OCI-LY7 (cell line): ENCODE measurements around the gene ERBB2. TPM values are rescaled to one million over a fixed set of nuclear protein-coding genes. Genes with fewer than 3 reads are reported as not detected.

Source experiments
- BruUV-seq: library from RNA; stranded (reverse); fragments of 400-500 nt; replicated peaks from 2 replicates; lab custom pipeline; 2021; lab: Mats Ljungman, UMichigan
- CTCF ChIA-PET: fragments of 300-600 bp; sonication (Branson Sonifier 250); formaldehyde crosslinking; loops from one replicate; lab custom pipeline; 2022; ENCODE audit warnings: antibody characterized with exemption; ENCODE audit not compliant: unreplicated experiment; lab: Charles Lee
- POLR2A ChIA-PET: fragments of 300-600 bp; sonication (Branson Sonifier 250); formaldehyde crosslinking; loops from one replicate; lab custom pipeline; 2022; ENCODE audit warnings: antibody characterized with exemption; lab: Charles Lee
- DNase-seq: peaks from one replicate; pipeline ENCODE4 v3.0.0-alpha.2; 2015; ENCODE audit warnings: low spot score
- H2AFZ ChIP-seq: fragments of 200-600 bp; sonication (generic), shearing (Covaris generic); 2 replicates; pipeline ENCODE4 v1.6.1; 2014; ENCODE audit warnings: mild to moderate bottlenecking, antibody characterized with exemption, low read length, moderate library complexity
- H3K27ac ChIP-seq: fragments of 200-600 bp; sonication (generic); 2 replicates; pipeline ENCODE4 v1.5.1; 2014; ENCODE audit warnings: mixed run types, low read depth, mild to moderate bottlenecking, moderate library complexity, low read length, inconsistent platforms; ENCODE audit not compliant: poor library complexity, severe bottlenecking
- H3K36me3 ChIP-seq: fragments of 200-600 bp; sonication (generic); 2 replicates; pipeline ENCODE4 v1.6.1; 2014; ENCODE audit warnings: mild to moderate bottlenecking, antibody characterized with exemption, low read length, moderate library complexity, mixed read lengths; ENCODE audit not compliant: insufficient read depth
- H3K4me1 ChIP-seq: fragments of 200-600 bp; sonication (generic); 2 replicates; pipeline ENCODE4 v1.5.1; 2014; ENCODE audit warnings: mild to moderate bottlenecking, low read length; ENCODE audit not compliant: insufficient read depth, poor library complexity, severe bottlenecking
- H3K4me2 ChIP-seq: fragments of 200-600 bp; sonication (generic); 2 replicates; pipeline ENCODE4 v1.6.1; 2014; ENCODE audit warnings: mild to moderate bottlenecking, low read length
- H3K4me3 ChIP-seq: fragments of 200-600 bp; sonication (generic); 2 replicates; pipeline ENCODE4 v1.5.1; 2014; ENCODE audit warnings: mild to moderate bottlenecking, low read depth, low read length; ENCODE audit not compliant: poor library complexity, severe bottlenecking
- H3K79me2 ChIP-seq: fragments of 200-600 bp; sonication (generic); 2 replicates; pipeline ENCODE4 v1.6.1; 2016; ENCODE audit warnings: low read depth, mild to moderate bottlenecking, low read length, moderate library complexity, mixed read lengths; ENCODE audit not compliant: insufficient read depth
- H3K9me2 ChIP-seq: fragments of 200-600 bp; sonication (generic); 2 replicates; pipeline ENCODE4 v1.6.1; 2016; ENCODE audit warnings: mild to moderate bottlenecking, low read length, mixed read lengths; ENCODE audit not compliant: insufficient read depth
- H3K9me3 ChIP-seq: fragments of 200-600 bp; sonication (generic); 2 replicates; pipeline ENCODE4 v1.6.1; 2014; ENCODE audit warnings: mild to moderate bottlenecking, mixed run types, low read length, mixed read lengths
- H4K20me1 ChIP-seq: fragments of 200-600 bp; sonication (generic); 2 replicates; pipeline ENCODE4 v1.6.1; 2014; ENCODE audit warnings: mild to moderate bottlenecking, antibody characterized with exemption, low read length, moderate library complexity, mixed read lengths; ENCODE audit not compliant: insufficient read depth
- CTCF ChIP-seq: fragments of 200-600 bp; sonication (generic); conservative IDR thresholded peaks from 2 replicates; pipeline ENCODE4 v1.5.1; 2014; ENCODE audit warnings: mild to moderate bottlenecking, antibody characterized with exemption, low read length, moderate library complexity, mixed read lengths
- EZH2phosphoT487 ChIP-seq: fragments of 200-600 bp; sonication (generic); IDR thresholded peaks from 2 replicates; pipeline ENCODE4 v1.6.1; 2018; ENCODE audit warnings: low read depth, borderline replicate concordance, mild to moderate bottlenecking, mixed run types, antibody characterized with exemption, low read length, moderate library complexity, mixed read lengths
- intact Hi-C: fragments of 100-400 bp; cut with micrococcal nuclease; formaldehyde crosslinking; loops from one replicate; pipeline ENCODE4 v1.10.0; 2022; ENCODE audit not compliant: unreplicated experiment
- total RNA-seq, 2 experiments: library from RNA; depleted of rRNA in 1 of 2; stranded (reverse); fragments of >200 nt in 1 of 2; shearing (Covaris generic) in 1 of 2; gene quantifications; 2 replicates each; pipeline ENCODE4 v1.2.3, GENCODE V29; 2014 to 2022

Gene ERBB2
- total RNA-seq, 2 experiments from 2014 or later: 6.5 to 11.4 TPM

GRCh38 chr17:39660397-39661385, 39.2 kb upstream of the ERBB2 start:
- no peak for DNase-seq
- H3K4me3 ChIP-seq: no peak overlapping the region
- no peaks in the 10 kb centered on the region for H3K9me2 ChIP-seq
- no peak overlapping the region for H3K27ac ChIP-seq
- H3K4me2 ChIP-seq: no peak overlapping the region
- peaks cover 28% of the 10 kb centered on the region; the same call in 1 of the 2 replicates for H3K36me3 ChIP-seq
- H3K4me1 ChIP-seq: peaks cover 4% of the 10 kb centered on the region
- H3K9me3 ChIP-seq: no peaks in the 10 kb centered on the region
- TF ChIP-seq CTCF (no peak), EZH2phosphoT487 (no peak)
- no peaks in the 10 kb centered on the region for H3K79me2 ChIP-seq
- POLR2A ChIA-PET: no interaction called here
- no TSS peak for BruUV-seq
- intact Hi-C loops: no loop called here
- H2AFZ ChIP-seq: no peak overlapping the region
- H4K20me1 ChIP-seq: no peaks in the 10 kb centered on the region
- CTCF ChIA-PET: no interaction called here

- Histone ChIP-seq H3K4me2 (no peak overlapping the region), H3K4me1 (peaks cover 4% of the 10 kb centered on the region)
- no TSS peak for BruUV-seq
Measured at GRCh38 chr17:39661744-39662541, 37.9 kb upstream of the ERBB2 start.

More at GRCh38 chr17:39661744-39662541, 37.9 kb upstream of the ERBB2 start:
- no peaks in the 10 kb centered on the region for H4K20me1 ChIP-seq
- no peak overlapping the region for H2AFZ ChIP-seq
- no peak overlapping the region for H3K4me3 ChIP-seq
- no peaks in the 10 kb centered on the region for H3K9me3 ChIP-seq
- ChIA-PET CTCF (interaction anchor here (0.6 kb wide), 1 partner anchor 20 kb away, joined by 4 read pairs; no protein-coding TSS in a partner anchor), POLR2A (no interaction called here)
- intact Hi-C loops: no loop called here
- no peak for DNase-seq
- no peak overlapping the region for H3K27ac ChIP-seq
- TF ChIP-seq EZH2phosphoT487 (no peak), CTCF (no peak)
- no peaks in the 10 kb centered on the region for H3K79me2 ChIP-seq
- H3K36me3 ChIP-seq: peaks cover 28% of the 10 kb centered on the region; the same call in 1 of the 2 replicates
- no peaks in the 10 kb centered on the region for H3K9me2 ChIP-seq
